GDM1 (cell line): Measurements from ENCODE around the gene CMTM5.
"Not testable (repeated sequence)": the region's sequence is repeated elsewhere in the genome, so short reads cannot be mapped to it uniquely, and the experiment has no call there.

Source experiments
- DNase-seq: peaks from one replicate; lab custom pipeline; 2025; lab: John Stamatoyannopoulos, UW

The CMTM5 gene

DNA sequence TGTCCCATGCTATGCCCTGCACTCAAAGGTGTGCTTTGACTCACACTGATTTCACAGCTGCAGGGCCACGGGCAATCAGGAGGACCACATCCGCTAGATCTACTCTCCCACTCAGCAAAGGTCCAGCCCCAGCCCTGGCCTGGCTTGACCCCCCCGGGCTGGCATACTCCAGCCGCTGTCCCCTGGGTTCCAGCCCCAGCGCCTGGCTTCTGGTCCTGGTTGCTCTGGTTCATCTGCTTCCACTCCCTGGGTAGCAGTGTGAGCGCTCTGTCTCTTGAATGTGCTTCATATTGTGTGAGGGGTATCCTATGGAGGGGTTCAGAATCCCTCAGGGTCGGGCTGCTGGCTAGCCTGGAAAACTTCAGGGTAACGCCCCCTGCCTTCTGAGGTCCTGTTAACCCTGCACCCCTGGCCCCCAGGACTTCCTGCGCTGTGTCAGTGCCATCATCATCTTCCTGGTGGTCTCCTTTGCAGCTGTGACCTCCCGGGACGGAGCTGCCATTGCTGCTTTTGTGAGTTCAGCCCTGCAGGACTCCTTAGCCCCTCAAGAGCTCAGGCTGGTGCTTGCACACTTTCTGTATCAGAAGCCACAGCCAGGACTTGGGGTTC, 1.9 kb downstream of the CMTM5 start:
- DNase-seq = no peak

GRCh38 chr14:23379366-23380196, 2.7 kb downstream of the CMTM5 start:
- no peak for DNase-seq

DNA sequence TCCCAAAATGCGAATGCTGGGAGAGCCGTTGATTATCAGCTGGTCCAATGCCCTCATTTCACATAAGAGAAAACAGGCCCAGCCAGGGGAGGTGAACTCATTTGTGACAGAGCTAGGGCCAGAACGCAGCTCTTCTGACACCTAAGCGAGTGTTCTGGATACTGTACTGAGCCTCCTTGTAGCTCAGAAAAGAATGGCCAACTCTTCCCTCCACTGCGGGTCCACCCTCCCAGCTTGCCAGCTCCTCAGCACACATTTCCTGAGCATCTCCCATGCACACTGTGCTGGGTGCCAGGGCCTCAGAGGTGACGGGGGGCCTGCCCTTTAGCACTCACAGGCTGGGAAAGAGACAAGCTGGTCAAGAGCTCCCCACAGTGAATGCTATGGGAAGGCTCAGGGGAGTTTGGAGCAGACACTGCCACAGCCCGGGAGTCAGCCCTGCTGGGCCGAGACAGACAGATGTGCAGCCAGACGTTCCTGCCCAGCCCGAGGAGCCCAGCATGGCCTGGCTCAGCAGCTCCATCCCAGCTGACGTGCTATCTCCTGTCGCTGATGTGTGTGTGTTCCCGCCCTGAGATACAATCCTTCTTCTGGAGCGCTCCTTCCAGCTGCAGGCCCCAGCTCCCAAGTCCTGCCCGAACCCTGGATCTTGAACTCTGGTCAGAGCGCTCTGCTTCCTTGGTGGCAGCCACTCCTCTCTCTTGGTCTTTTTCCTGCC, 3.5 kb downstream of the CMTM5 start:
- no peak for DNase-seq

- DNase-seq = no peak
These were observed 4.1 kb downstream of the CMTM5 start for GRCh38 chr14:23380976-23381375.

GRCh38 chr14:23381871-23382270, 5.0 kb downstream of the CMTM5 start:
- no peak for DNase-seq

DNA sequence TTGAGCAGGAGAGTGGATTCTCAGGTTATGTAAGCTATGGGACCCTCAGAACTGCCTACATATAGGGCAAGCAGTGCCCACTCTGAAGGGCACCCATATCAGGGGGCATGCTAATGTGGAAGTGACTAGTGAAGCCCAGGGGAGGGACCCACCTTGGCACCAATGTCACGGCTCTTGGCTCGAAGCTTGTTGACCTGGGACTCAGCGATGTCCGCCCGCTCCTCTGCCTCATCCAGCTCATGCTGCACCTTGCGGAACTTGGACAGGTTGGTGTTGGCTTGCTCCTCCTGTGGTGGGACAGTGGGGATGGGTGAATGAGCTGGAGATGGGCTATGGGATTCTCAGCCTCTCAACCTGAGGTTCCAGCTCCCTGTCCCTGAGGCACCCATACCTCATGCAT, 5.4 kb downstream of the CMTM5 start:
- no peak for DNase-seq

DNA sequence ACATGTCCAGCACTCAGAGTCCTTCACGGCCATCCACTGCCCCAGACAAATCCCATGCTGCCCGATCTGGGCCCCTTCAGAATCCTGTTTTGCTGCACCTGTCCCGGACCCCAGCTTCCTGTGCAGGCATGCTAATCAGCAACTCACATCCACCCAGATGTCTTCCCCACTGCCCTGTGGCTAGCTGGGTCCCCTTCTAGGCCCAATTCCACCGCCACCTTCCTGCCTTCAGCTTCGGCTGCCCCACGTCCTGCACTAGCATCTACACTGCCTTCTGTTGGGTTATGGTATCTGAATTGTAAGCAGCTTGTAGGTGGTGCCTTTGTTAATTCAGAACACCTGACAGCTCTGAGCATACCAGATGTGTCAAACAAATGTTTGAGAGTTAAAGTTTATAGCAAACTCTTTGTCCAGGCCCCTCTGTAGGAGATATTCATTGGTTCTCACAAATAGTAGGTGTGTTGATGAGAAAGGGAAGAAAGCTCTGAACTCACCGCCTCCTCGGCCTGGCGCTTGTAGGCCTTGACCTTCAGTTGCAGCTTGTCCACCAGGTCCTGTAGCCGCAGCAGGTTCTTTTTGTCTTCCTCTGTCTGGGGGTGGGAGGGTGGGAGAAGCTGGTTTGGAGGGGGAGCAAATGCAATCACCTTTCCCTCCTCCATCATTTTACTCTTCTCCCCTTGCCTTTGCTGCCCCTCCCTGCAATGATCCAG, 6.0 kb downstream of the CMTM5 start:
- no peak for DNase-seq

- DNase-seq = no peak
These were observed 7.7 kb downstream of the CMTM5 start for GRCh38 chr14:23384364-23385080.

DNA sequence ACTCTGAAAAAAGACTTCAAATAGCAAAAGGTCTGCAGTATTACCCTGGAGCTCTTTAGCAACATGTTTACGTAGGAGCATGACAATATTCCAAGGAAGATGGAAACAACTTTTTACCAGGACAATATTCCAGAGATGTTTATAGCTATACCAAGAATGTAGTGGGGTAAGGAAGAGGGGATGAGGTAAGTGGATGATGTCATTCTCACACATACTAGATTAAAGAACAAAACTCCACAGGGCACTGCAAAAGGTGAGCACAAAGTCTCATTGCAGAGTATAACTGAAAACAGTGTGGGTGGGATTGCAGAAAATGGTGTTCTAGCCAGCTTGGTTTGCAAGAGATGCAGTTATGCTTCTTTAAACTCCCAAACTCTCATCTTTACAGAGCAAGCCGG, 8.4 kb downstream of the CMTM5 start:
- DNase-seq = no peak

- no peak for DNase-seq
These were observed 8.9 kb downstream of the CMTM5 start for GRCh38 chr14:23385642-23386265.

GRCh38 chr14:23386266-23386657, 9.4 kb downstream of the CMTM5 start:
- not testable (repeated sequence) for DNase-seq

DNA sequence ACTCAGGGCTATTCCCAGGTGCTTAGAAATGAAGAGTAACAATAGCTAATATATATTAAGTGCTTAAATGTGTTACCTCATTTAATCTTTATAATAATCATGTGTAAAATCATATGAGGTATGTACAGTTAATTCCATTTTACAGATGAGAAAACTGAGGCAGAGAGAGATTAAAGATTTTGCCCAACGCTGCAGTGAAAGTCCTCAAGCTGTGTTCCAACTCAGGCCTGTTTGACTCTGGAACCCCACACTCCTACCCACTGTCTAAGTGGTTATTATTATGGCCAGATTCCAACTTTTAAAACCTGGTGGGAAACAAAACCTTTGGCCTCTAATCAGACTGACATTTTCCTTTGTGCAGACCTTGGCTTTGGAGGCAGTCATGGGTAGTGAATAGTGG, 10.2 kb downstream of the CMTM5 start:
- DNase-seq = no peak

DNA sequence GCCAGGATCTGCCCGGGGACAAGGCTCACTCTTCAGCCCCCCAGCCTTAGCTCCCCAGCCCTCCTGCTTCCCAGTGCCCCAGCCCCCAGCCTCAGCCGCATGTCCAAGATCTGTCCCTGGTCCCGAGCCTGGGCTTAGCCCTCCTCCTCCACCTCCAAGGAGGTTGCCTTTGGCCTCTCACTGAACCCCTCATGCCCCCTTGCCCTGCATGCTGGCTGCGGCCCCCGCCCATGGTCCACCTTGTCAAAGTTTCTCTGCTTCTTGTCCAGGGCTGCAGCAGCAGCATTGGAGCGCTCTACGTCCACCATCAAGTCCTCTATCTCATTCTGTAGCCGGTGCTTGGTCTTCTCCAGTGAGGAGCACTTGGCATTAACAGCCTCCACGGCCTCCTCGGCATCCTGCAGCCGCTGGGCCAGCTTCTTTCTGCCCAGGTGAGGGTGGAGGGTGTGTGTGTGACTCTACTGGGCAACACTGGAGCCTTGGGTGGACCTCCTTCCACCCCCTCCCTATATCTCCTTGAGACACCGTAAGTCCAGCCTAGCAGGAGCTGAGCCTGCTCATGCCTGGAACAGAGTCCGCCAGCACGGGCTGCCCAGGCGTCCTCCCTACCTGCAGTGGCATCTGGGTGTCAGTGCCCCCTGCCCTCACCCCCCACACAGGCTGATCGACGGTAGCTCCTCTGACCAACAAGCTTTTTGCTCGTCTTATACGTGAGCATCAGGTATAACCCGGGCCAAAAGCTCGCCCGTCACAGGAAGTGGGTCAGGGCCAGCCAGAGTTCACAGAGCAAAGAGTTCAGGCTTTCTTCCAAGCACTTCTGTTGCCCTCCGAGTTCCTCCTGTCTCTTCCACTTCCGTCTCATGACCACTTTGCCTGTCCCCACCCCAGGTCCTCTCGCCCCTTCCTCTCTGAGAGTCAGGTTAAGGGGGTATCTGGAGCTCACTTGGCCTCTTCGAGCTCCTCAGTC, 11.4 kb downstream of the CMTM5 start:
- DNase-seq = no peak

DNA sequence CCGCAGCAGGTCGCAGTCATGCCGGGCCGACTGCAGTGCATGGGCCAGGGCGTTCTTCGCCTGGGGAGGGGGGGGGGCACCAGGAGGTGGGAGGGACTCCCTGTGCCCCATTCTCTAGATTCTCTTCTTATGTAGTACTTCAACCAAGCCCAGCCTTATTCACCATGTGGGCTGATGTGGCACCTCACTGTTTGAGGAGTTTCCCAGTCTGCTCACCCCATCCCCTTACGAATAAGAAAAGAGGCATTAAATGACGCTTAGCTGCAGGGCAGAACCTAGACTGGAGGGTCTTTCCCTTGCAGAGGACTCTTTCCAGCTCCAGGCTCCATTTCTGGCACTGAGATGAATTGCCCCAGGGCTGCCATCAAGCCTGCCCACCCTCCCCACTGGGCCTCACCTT, 12.2 kb downstream of the CMTM5 start:
- DNase-seq = no peak

- no peak for DNase-seq
These were observed 12.6 kb downstream of the CMTM5 start for GRCh38 chr14:23389396-23389795.

DNA sequence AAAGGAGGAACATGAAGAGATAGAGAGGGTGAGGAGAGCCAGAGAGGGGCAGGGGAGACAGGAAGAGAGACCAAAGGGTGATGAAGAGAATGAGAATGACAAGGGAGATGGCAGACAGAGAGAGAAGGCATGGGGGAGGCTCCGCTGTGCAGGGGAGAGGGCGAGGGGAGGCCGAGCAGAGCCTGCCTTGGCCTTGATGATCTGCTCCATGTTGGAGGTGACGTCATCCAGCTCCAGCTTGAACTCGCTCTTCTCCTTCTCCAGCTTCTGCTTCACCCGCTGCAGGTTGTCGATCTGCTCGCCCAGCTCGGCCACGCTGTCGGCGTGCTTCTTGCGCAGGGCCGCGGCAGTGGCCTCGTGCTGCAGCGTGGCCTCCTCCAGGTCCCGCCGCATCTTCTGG, 13.0 kb downstream of the CMTM5 start:
- not testable (repeated sequence) for DNase-seq

GRCh38 chr14:23392613-23393012, 15.8 kb downstream of the CMTM5 start:
- no peak for DNase-seq

DNA sequence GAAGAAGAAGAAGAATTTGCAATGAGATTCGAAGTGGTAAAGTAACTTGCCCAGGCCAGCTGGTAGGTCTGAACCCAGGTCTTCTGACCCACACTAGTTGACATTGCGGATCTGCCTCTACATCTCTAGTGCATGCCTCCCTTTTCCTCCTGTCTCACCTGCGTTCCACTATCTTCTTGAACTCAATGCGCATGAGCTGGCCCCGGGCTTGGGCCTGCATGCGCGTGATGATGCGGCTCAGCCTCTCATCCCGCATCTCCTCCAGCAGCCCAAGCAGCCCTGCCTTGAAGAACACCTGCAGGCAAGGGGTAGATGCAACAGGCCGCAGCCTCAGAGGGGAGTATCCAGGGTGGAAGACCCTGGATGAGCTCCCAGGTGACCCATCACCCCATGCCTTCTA, 19.3 kb downstream of the CMTM5 start:
- no peak for DNase-seq

DNA sequence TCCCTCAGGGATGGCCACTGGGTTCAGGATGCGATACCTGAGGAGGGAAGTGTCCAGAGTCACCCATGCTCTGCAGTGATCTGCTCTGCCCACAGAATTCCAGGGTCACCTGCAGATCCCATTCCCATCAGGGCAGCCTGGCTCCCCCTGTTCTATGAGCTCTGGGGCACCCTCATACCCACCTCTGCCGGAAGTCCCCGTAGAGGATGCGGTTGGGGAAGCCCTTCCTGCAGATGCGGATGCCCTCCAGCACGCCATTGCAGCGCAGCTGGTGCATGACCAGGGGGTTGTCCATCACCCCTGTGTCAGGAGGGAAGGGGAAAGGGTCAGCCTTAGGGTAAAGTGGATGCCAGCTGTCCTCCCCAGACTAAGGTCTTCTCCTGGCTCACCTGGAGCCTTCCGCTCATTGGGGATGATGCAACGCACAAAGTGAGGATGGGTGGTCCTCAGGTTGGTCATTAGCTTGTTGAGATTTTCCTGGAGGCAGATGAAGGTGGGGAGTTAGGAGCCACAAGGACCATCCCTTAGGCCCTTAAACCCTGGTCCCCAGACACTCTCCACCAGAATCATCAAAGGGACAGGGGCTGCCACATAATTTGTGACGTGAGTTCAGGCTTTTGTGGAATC, 20.0 kb downstream of the CMTM5 start:
- no peak for DNase-seq

- DNase-seq = no peak
These were observed 21.5 kb downstream of the CMTM5 start for GRCh38 chr14:23398348-23398747.
